Effector memory CD4-positive, alpha-beta T cell (primary cell): ENCODE data around the gene CRYBB3.

Experiments
- DNase-seq, 3 donors: peaks; one replicate each; pipeline ENCODE4 v3.0.0-alpha.2; 2020
- H3K27ac ChIP-seq: 2 replicates; pipeline ENCODE4 v1.7.0; 2013; ENCODE audit warnings: mild to moderate bottlenecking, low read length, moderate library complexity; ENCODE audit not compliant: insufficient read depth, poor library complexity, severe bottlenecking
- H3K27me3 ChIP-seq: replicated peaks from 2 replicates; pipeline ENCODE4 v1.7.0; 2013; ENCODE audit warnings: mild to moderate bottlenecking, low read length; ENCODE audit not compliant: insufficient read depth, control insufficient read depth, poor library complexity, severe bottlenecking
- H3K36me3 ChIP-seq: 2 replicates; pipeline ENCODE4 v1.7.0; 2013; ENCODE audit warnings: mild to moderate bottlenecking, low read length, moderate library complexity; ENCODE audit not compliant: control insufficient read depth, insufficient read depth
- H3K4me1 ChIP-seq: 2 replicates; pipeline ENCODE4 v1.7.0; 2013; ENCODE audit warnings: low read length, mild to moderate bottlenecking; ENCODE audit not compliant: control insufficient read depth, insufficient read depth, poor library complexity, severe bottlenecking
- H3K4me3 ChIP-seq: 2 replicates; pipeline ENCODE4 v1.7.0; 2013; ENCODE audit warnings: low read length, low read depth, mild to moderate bottlenecking; ENCODE audit not compliant: insufficient read depth, poor library complexity, severe bottlenecking
- H3K9me3 ChIP-seq: 2 replicates; pipeline ENCODE4 v1.7.0; 2013; ENCODE audit warnings: mild to moderate bottlenecking, low read length, moderate library complexity; ENCODE audit not compliant: control insufficient read depth

The CRYBB3 gene

GRCh38 chr22:25187469-25187868 lies 12.2 kb upstream of the CRYBB3 start:
- H3K9me3 ChIP-seq: no peaks in the 10 kb centered on the region
- no peaks in the 10 kb centered on the region for H3K27me3 ChIP-seq
- no peak for DNase-seq
- no peaks in the 10 kb centered on the region for H3K4me1 ChIP-seq
- H3K27ac ChIP-seq: no peak overlapping the region
- no peaks in the 10 kb centered on the region for H3K36me3 ChIP-seq
- H3K4me3 ChIP-seq: no peak overlapping the region

DNA sequence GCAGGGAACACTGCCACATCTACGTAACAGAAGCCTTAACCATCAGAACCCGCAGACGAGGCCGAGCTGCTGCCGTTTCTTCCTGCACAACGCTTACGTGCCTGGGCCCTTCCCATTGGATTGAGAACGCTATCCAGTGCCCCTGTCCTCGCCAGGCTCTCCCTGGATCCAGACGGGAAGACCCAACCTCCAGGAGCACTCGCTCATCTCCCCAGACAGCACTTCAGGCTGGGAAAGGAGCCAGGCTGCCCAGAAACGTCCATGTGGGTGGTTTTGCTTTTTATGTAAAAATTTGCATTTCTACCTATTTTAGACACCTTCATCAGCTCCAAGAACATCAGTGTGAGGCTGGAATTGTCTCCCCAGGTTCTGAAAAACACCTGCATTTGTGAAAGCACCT lies 7.3 kb upstream of the CRYBB3 start:
- no peak for DNase-seq
- Histone ChIP-seq H3K9me3 (no peaks in the 10 kb centered on the region), H3K27ac (no peak overlapping the region), H3K36me3 (no peaks in the 10 kb centered on the region), H3K4me3 (no peak overlapping the region), H3K27me3 (no peaks in the 10 kb centered on the region), H3K4me1 (no peaks in the 10 kb centered on the region)

GRCh38 chr22:25193130-25193529 lies 6.5 kb upstream of the CRYBB3 start:
- no peaks in the 10 kb centered on the region for H3K27me3 ChIP-seq
- no peak overlapping the region for H3K4me3 ChIP-seq
- H3K36me3 ChIP-seq: no peaks in the 10 kb centered on the region
- no peak for DNase-seq
- no peaks in the 10 kb centered on the region for H3K4me1 ChIP-seq
- H3K9me3 ChIP-seq: no peaks in the 10 kb centered on the region
- H3K27ac ChIP-seq: no peak overlapping the region

- Histone ChIP-seq H3K27ac (no peak overlapping the region), H3K9me3 (no peaks in the 10 kb centered on the region), H3K27me3 (no peaks in the 10 kb centered on the region), H3K4me3 (no peak overlapping the region), H3K36me3 (no peaks in the 10 kb centered on the region), H3K4me1 (no peaks in the 10 kb centered on the region)
- DNase-seq: no peak
These were observed 6.1 kb upstream of the CRYBB3 start for GRCh38 chr22:25193548-25193947.

- Histone ChIP-seq H3K27me3 (no peaks in the 10 kb centered on the region), H3K4me1 (no peaks in the 10 kb centered on the region), H3K27ac (no peak overlapping the region), H3K9me3 (no peaks in the 10 kb centered on the region), H3K4me3 (no peak overlapping the region), H3K36me3 (no peaks in the 10 kb centered on the region)
- DNase-seq: no peak
These were observed 3.3 kb upstream of the CRYBB3 start for GRCh38 chr22:25196326-25196725.

- Histone ChIP-seq H3K9me3 (no peaks in the 10 kb centered on the region), H3K4me1 (no peaks in the 10 kb centered on the region), H3K4me3 (no peak overlapping the region), H3K27ac (no peak overlapping the region), H3K36me3 (no peaks in the 10 kb centered on the region), H3K27me3 (no peaks in the 10 kb centered on the region)
- no peak for DNase-seq
These were observed 2.3 kb upstream of the CRYBB3 start for GRCh38 chr22:25197340-25197739.

DNA sequence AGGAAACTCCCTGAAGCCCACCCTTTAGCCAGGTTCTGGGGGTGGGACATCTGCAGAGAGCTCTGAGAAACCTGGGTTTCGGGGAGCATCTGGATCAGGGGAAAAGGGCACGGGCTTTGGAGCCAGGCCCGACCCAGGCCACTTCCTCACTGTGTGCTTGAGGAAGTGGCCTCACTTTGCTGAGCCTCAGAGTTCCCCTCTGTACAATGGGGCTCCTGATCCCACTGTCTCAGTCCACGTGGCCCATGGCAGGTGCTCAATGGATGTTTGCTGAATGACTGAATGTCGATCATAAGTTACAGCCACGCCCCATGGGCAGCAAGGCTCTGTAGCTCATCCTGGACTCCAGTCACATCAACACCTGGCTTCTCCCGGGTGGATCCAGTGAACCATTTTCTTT lies 1.3 kb downstream of the CRYBB3 start:
- H3K27me3 ChIP-seq: no peaks in the 10 kb centered on the region
- no peak overlapping the region for H3K4me3 ChIP-seq
- H3K9me3 ChIP-seq: no peaks in the 10 kb centered on the region
- no peak for DNase-seq
- H3K36me3 ChIP-seq: no peaks in the 10 kb centered on the region
- no peak overlapping the region for H3K27ac ChIP-seq
- no peaks in the 10 kb centered on the region for H3K4me1 ChIP-seq

GRCh38 chr22:25201557-25202273 lies 2.1 kb downstream of the CRYBB3 start:
- DNase-seq: no peak
- Histone ChIP-seq H3K27ac (no peak overlapping the region), H3K27me3 (no peaks in the 10 kb centered on the region), H3K36me3 (no peaks in the 10 kb centered on the region), H3K4me1 (no peaks in the 10 kb centered on the region), H3K4me3 (no peak overlapping the region), H3K9me3 (no peaks in the 10 kb centered on the region)

- H3K4me1 ChIP-seq: no peaks in the 10 kb centered on the region
- H3K4me3 ChIP-seq: no peak overlapping the region
- no peaks in the 10 kb centered on the region for H3K27me3 ChIP-seq
- peak in 2 of 3 donors; percentile 8 to 12 for DNase-seq
- H3K27ac ChIP-seq: no peak overlapping the region
- H3K36me3 ChIP-seq: no peaks in the 10 kb centered on the region
- no peaks in the 10 kb centered on the region for H3K9me3 ChIP-seq
These were observed 2.7 kb downstream of the CRYBB3 start for GRCh38 chr22:25202290-25202921.

GRCh38 chr22:25203082-25203481 lies 3.4 kb downstream of the CRYBB3 start:
- Histone ChIP-seq H3K36me3 (no peaks in the 10 kb centered on the region), H3K27ac (no peak overlapping the region), H3K9me3 (no peaks in the 10 kb centered on the region), H3K4me3 (no peak overlapping the region), H3K4me1 (no peaks in the 10 kb centered on the region), H3K27me3 (no peaks in the 10 kb centered on the region)
- DNase-seq: no peak
